Activated CD8-positive, alpha-beta T cell treated with anti-CD3 and anti-CD28 coated beads for 36 hours (primary cell): ENCODE data around the gene CNPPD1. TPM values are rescaled to one million over a fixed set of nuclear protein-coding genes. Genes with fewer than 3 reads are reported as not detected.

ENCODE experiments used
- ATAC-seq: fragments of 200-7000 bp; cut with Tn5 transposase; one replicate; pipeline ENCODE4 v1.10.0; 2021; ENCODE audit warnings: mild to moderate bottlenecking, moderate library complexity
- CTCF ChIA-PET: fragments of 350-600 bp; sonication (Branson Sonifier 250); formaldehyde crosslinking; loops from one replicate; lab custom pipeline; 2021; ENCODE audit warnings: antibody characterized with exemption; lab: Charles Lee
- POLR2A ChIA-PET: fragments of 350-600 bp; sonication (Branson Sonifier 250); formaldehyde crosslinking; loops from one replicate; lab custom pipeline; 2021; ENCODE audit warnings: antibody characterized with exemption; lab: Charles Lee
- DNase-seq: peaks from one replicate; pipeline ENCODE4 v3.0.0-alpha.2; 2020
- H3K27ac Mint-ChIP-seq: one replicate; pipeline ENCODE4 v1.8.0; 2021; ENCODE audit warnings: mild to moderate bottlenecking, mixed read lengths
- H3K27me3 Mint-ChIP-seq: one replicate; pipeline ENCODE4 v1.8.0; 2021; ENCODE audit warnings: mixed read lengths
- H3K36me3 Mint-ChIP-seq: one replicate; pipeline ENCODE4 v1.8.0; 2021; ENCODE audit warnings: low read depth, mixed read lengths
- H3K4me1 Mint-ChIP-seq: one replicate; pipeline ENCODE4 v1.8.0; 2021; ENCODE audit warnings: low read depth, mixed read lengths
- H3K4me3 Mint-ChIP-seq: one replicate; pipeline ENCODE4 v1.8.0; 2021; ENCODE audit warnings: mild to moderate bottlenecking, moderate library complexity, mixed read lengths
- H3K9me3 Mint-ChIP-seq: one replicate; pipeline ENCODE4 v1.8.0; 2021; ENCODE audit warnings: mixed read lengths
- intact Hi-C: fragments of 100-400 bp; cut with micrococcal nuclease; formaldehyde crosslinking; loops from one replicate; pipeline ENCODE4 v1.10.0; 2022
- total RNA-seq, 2 experiments: library from RNA; stranded (reverse); gene quantifications; one replicate each; pipeline ENCODE4 v1.2.3, GENCODE V29; 2021
- TF ChIP-seq, protein P1 (sequence below): fragments of 200-600 bp; IDR thresholded peaks from one replicate; pipeline ENCODE4 v1.8.0; 2022; ENCODE audit warnings: antibody characterized with exemption, mild to moderate bottlenecking

Gene CNPPD1
- total RNA-seq, 2 experiments from 2014 or later = 38.6 to 38.7 TPM

DNA sequence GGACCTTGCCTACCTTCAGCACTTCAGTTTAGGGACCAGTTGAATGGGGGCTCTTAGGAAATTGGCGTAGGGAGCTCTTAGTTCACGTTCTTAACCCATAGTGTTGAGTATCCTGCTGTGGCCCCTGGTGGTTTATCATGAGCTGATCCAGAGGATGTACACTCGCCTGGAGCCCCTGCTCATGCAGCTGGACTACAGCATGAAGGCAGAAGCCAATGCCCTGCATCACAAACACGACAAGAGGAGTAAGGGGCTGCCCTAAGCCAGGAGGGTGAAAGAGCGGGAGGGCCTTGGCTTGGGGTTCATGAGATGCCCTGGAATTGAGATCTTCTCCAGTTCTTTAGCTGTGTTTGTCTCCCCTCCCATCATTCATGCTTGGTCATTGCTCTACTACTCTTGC, 4.2 kb upstream of the CNPPD1 start:
- CTCF ChIA-PET = interaction anchor here (1.3 to 2.3 kb wide), 6 partner anchors 10 to 151 kb away, joined by 3 to 10 read pairs (median 5); partner anchors contain the start of gene NHEJ1
- no peak for DNase-seq
- no peak for ATAC-seq
- intact Hi-C loops = no loop called here
- Mint-ChIP-seq H3K4me3 (no peak overlapping the region), H3K27me3 (no peaks in the 10 kb centered on the region), H3K9me3 (no peaks in the 10 kb centered on the region), H3K4me1 (peaks cover 32% of the 10 kb centered on the region), H3K36me3 (peaks cover 31% of the 10 kb centered on the region), H3K27ac (peak overlapping the region; percentile 83)
- TF ChIP-seq, protein P1, sequence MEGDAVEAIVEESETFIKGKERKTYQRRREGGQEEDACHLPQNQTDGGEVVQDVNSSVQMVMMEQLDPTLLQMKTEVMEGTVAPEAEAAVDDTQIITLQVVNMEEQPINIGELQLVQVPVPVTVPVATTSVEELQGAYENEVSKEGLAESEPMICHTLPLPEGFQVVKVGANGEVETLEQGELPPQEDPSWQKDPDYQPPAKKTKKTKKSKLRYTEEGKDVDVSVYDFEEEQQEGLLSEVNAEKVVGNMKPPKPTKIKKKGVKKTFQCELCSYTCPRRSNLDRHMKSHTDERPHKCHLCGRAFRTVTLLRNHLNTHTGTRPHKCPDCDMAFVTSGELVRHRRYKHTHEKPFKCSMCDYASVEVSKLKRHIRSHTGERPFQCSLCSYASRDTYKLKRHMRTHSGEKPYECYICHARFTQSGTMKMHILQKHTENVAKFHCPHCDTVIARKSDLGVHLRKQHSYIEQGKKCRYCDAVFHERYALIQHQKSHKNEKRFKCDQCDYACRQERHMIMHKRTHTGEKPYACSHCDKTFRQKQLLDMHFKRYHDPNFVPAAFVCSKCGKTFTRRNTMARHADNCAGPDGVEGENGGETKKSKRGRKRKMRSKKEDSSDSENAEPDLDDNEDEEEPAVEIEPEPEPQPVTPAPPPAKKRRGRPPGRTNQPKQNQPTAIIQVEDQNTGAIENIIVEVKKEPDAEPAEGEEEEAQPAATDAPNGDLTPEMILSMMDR = no peak
- POLR2A ChIA-PET = interaction anchor here (0.8 to 3.2 kb wide), 8 partner anchors 9 to 38 kb away, joined by 3 to 26 read pairs (median 4); partner anchors contain the start of genes ABCB6 and ZFAND2B

DNA sequence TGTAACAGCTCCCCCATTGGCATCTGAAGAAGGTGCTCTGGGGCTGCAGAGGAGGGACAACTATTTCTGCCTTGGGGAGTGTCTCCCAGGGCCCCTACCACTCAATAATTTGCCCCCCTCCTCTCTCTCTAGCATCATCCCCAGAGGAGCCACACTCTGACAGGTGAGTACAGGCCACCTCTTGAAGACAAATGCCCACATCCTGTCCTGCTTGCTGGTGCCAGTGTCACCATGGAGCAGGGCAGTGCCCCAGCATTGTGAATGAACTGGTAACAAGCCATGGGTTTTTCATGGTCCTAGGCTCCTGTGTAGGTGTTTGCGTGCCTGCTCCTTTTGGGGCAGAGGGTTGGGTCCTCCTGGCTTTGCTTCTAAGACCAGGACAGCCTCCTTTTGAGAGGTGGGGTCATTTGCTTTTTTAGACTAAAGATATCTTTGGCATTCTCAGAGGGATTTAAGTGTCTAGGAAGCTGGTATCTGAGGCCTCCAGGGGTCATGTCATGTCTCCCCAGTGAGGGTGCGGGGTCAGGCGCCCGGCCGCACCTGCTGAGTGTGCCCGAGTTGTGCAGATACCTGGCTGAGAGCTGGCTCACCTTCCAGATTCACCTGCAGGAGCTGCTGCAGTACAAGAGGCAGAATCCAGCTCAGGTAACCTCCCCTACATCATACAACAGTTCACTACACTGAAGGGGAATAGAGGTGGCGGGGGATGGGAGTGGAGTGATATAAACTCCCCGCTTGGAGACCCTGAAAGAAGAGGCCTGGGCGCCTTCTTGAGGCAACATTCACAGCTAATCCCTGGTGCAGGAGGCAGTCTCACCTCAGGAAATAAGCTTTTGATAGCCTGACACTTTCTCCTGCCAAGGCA, 3.1 kb upstream of the CNPPD1 start:
- Mint-ChIP-seq H3K4me1 (peaks cover 44% of the 10 kb centered on the region), H3K27ac (no peak overlapping the region), H3K36me3 (peaks cover 28% of the 10 kb centered on the region), H3K4me3 (peak overlapping the region; percentile 97), H3K27me3 (no peaks in the 10 kb centered on the region), H3K9me3 (no peaks in the 10 kb centered on the region)
- DNase-seq (no peak), ATAC-seq (no peak)
- intact Hi-C loops = no loop called here
- TF ChIP-seq, protein P1 = no peak
- ChIA-PET CTCF (interaction anchor here (0.7 to 2.3 kb wide), 9 partner anchors 9 to 150 kb away, joined by 3 to 10 read pairs (median 4); partner anchors contain the start of genes ANKZF1, ATG9A, NHEJ1 and ZFAND2B), POLR2A (interaction anchor here (0.5 to 3.2 kb wide), 7 partner anchors 8 to 73 kb away, joined by 3 to 26 read pairs (median 5); partner anchors contain the start of genes ABCB6, TUBA4B and ZFAND2B)

DNA sequence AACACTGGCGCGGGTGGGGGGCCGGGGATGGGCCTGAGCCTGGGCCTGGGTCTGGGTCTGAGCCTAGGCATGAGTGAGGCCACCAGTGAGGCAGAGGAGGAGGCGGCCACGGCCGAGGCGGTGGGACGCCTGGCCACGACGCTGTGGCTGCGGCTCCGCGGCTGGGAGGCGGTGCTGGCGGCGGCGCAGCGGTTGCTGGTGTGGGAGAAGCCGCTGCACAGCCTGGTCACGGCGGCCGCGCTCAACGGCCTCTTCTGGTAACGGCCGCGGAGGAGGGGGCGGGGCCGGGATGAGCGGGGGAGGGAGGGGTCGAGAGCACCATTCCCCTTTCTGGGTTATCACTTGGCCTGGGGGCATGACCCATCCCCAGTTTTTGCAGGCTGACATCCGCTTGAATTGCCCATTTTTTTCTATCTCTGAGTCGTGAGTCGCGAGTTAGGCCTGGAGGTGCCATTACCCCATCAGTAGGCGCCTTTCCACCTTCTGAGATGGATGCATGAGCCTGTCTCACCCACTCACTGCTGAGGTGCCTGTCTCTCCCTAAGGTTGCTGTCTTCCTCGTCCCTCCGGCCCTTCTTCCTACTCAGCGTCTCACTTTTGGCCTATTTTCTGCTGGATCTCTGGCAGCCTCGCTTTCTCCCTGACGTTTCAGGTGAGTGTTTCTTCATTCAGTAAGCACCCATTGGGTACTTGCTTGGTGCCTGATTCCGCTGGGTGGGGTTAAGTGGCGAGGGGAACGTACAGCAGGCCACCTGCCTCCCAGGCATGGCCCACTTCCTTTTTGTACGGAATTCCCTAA, 1.9 kb upstream of the CNPPD1 start:
- peaks cover 53% of the 10 kb centered on the region for H3K4me1 Mint-ChIP-seq
- H3K27ac Mint-ChIP-seq = peak overlapping the region; percentile 90
- ChIA-PET CTCF (interaction anchor here (0.7 to 2.0 kb wide), 3 partner anchors 14 to 70 kb away, joined by 3 to 8 read pairs (median 4); partner anchors contain the start of gene NHEJ1), POLR2A (interaction anchor here (0.6 to 1.5 kb wide), 3 partner anchors 25 to 41 kb away, joined by 3 to 5 read pairs (median 3); partner anchors contain the start of gene ABCB6)
- H3K9me3 Mint-ChIP-seq = no peaks in the 10 kb centered on the region
- intact Hi-C loops = no loop called here
- H3K4me3 Mint-ChIP-seq = peak overlapping the region; percentile 97
- DNase-seq (peak; percentile 50), ATAC-seq (peak; percentile 2)
- peaks cover 32% of the 10 kb centered on the region for H3K36me3 Mint-ChIP-seq
- no peaks in the 10 kb centered on the region for H3K27me3 Mint-ChIP-seq
- TF ChIP-seq, protein P1 = no peak

GRCh38 chr2:219177552-219178376, 1.0 kb upstream of the CNPPD1 start, which contains the start of gene RETREG2:
TSS of gene RETREG2 (plus strand) at chr2:219178275. CDS start at chr2:219178353, 78 bp downstream.
- DNase-seq = peak; percentile 82
- ChIA-PET CTCF (interaction anchor here (1.5 to 9.4 kb wide), 4 partner anchors 19 to 72 kb away, joined by 5 to 98 read pairs (median 6); partner anchors contain the start of genes ANKZF1, ATG9A, NHEJ1 and ZFAND2B), POLR2A (interaction anchor here (0.6 to 3.2 kb wide), 6 partner anchors 23 to 76 kb away, joined by 3 to 27 read pairs (median 8); partner anchors contain the start of genes ANKZF1, ATG9A, TUBA4A and TUBA4B)
- H3K9me3 Mint-ChIP-seq = no peaks in the 10 kb centered on the region
- no peaks in the 10 kb centered on the region for H3K27me3 Mint-ChIP-seq
- H3K36me3 Mint-ChIP-seq = peaks cover 36% of the 10 kb centered on the region
- intact Hi-C loops = loop anchor here (2.0 kb wide), 1 partner anchor 17 kb away; the partner anchor contains the start of gene NHEJ1
- peaks cover 57% of the 10 kb centered on the region for H3K4me1 Mint-ChIP-seq
- H3K27ac Mint-ChIP-seq = peak within 1 kb of the TSS; percentile 97
- TF ChIP-seq, protein P1 = peak; percentile 40
- peak; percentile 46 for ATAC-seq
- peak within 1 kb of the TSS; percentile 97 for H3K4me3 Mint-ChIP-seq
